ENCODE measurements around the gene FBN1. TPM values are rescaled to one million over a fixed set of nuclear protein-coding genes. Genes with fewer than 3 reads are reported as not detected.
A peak's percentile ranks its signal among the peaks of the same experiment; 100 is the strongest.

Gene FBN1
- total RNA-seq, 4 donors from 2014 or later, result 153 to 266 (median 203) TPM

DNA sequence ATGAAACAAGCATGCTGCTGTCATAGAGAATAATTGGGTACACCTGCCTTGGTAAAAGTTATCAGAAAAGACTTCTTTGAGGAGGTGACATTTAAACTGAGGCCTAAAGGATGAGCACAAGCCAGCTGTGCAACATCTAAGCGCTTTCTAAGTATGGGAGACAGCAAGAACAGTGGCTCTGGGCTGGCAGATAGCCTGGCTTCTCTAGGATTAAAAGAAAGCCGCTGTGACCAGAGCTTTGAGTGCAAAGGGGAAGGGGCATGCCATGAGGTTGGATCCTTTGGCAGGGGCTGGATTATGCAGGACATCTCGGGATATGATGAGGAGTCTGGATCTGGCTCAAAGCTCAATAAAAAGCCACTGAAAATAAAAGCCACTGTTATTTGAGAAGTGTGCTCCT is 99.2 kb downstream of the FBN1 start:
- no peak for TF ChIP-seq POLR2A (IDR thresholded peaks at IDR 0.05)
- no peak for TF ChIP-seq POLR2AphosphoS5 (IDR thresholded peaks at IDR 0.05)
- TF ChIP-seq, protein P1, sequence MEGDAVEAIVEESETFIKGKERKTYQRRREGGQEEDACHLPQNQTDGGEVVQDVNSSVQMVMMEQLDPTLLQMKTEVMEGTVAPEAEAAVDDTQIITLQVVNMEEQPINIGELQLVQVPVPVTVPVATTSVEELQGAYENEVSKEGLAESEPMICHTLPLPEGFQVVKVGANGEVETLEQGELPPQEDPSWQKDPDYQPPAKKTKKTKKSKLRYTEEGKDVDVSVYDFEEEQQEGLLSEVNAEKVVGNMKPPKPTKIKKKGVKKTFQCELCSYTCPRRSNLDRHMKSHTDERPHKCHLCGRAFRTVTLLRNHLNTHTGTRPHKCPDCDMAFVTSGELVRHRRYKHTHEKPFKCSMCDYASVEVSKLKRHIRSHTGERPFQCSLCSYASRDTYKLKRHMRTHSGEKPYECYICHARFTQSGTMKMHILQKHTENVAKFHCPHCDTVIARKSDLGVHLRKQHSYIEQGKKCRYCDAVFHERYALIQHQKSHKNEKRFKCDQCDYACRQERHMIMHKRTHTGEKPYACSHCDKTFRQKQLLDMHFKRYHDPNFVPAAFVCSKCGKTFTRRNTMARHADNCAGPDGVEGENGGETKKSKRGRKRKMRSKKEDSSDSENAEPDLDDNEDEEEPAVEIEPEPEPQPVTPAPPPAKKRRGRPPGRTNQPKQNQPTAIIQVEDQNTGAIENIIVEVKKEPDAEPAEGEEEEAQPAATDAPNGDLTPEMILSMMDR (IDR thresholded peaks at IDR 0.05), result no peak
- no peak for TF ChIP-seq EP300 (IDR thresholded peaks at IDR 0.05)
- no peak for ATAC-seq
- Histone ChIP-seq H3K27ac (peak overlapping the region in 2 of 4 donors; percentile 68 to 69), H3K9me3 (no peaks in the 10 kb centered on the region), H3K4me3 (no peak overlapping the region), H3K4me1 (peaks cover 17 to 91% (median 29%) of the 10 kb centered on the region in 3 donors), H3K27me3 (no peaks in the 10 kb centered on the region), H3K36me3 (no peaks in the 10 kb centered on the region)
- WGBS, 2 donors (ENCODE audit: low coverage in 1 of 2), result 21 to 68% methylated on average over 2 to 3 of the region's 3 CpGs

DNA sequence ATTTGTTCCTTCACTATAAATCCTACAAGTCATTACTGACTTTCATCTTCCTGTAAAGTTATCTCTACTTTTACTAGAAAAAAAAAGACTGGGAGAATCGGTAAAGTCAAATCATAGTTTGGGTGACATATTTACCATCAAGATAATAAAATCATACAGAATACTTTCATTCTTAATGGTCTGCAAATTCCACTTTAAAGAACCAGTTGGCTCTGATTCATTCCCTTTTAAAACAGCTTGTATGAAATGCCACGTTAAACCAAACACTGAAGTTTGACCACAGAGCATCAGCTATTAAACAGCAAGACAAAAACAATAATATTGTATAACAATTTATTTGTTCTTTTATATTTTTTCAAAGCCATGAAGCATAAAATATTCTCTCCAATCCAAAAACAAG is 100.7 kb downstream of the FBN1 start:
- H3K4me1 ChIP-seq, result peaks cover 19 to 93% (median 39%) of the 10 kb centered on the region in 3 donors
- ATAC-seq, result no peak
- WGBS, 2 donors (ENCODE audit: low coverage in 1 of 2), result 26 to 41% methylated on average over 2 of the region's 2 CpGs
- no peaks in the 10 kb centered on the region for H3K9me3 ChIP-seq
- H3K36me3 ChIP-seq, result no peaks in the 10 kb centered on the region
- no peak overlapping the region for H3K27ac ChIP-seq
- no peak overlapping the region for H3K4me3 ChIP-seq
- no peaks in the 10 kb centered on the region for H3K27me3 ChIP-seq
- no peak for TF ChIP-seq EP300 (IDR thresholded peaks at IDR 0.05)
- TF ChIP-seq POLR2A (IDR thresholded peaks at IDR 0.05), result no peak
- TF ChIP-seq POLR2AphosphoS5 (IDR thresholded peaks at IDR 0.05), result no peak
- TF ChIP-seq, protein P1 (IDR thresholded peaks at IDR 0.05), result no peak

DNA sequence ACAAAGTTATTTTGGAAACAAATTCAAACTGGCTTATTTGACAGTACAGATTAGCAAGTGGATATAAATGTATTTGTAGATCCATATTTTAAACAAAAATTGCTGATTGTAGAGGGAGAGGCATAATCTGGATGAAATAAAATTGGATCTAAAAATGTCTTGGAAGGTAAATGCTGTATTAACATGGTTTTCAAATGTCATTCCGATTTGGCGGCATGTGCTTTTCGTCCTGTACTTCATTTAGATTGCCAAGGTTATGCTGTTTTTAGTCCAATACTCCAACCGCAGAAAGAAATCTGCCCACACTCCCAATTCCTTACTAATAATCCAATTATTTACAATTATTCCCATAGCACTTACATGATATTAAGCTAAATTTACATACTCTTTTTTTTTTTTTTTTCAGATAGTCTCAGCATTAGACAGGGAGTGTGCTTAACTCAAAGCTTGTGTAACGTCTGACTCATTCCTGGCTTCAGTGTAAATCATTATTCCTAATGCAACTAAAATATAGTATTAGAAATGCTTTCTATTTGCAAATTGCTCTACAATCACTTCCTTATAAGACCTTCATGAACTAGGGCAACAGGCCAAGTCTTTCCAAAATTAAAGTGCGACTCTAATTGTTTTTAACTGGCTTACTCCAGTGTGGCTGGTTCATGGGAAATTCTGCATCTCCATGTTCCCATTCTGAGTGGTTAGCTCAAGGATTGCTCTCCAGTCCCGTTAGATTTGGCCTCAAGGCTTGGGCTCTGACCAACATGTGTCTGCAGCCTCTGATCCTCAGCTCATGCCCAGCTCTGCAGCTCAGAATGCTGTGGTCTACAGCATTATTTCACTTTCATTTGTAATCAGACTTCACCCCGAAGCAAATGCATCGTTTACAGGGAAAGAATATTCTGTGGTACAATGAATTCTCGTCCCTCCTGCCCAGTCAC is 103.9 kb downstream of the FBN1 start:
- H3K4me3 ChIP-seq, result peak overlapping the region; percentile 3 to 18
- TF ChIP-seq EP300 (IDR thresholded peaks at IDR 0.05) (no peak), POLR2A (IDR thresholded peaks at IDR 0.05) (no peak), POLR2AphosphoS5 (IDR thresholded peaks at IDR 0.05) (no peak)
- TF ChIP-seq, protein P1 (IDR thresholded peaks at IDR 0.05), result no peak
- peak; percentile 69 for ATAC-seq
- peak overlapping the region; percentile 26 to 79 (median 75) for H3K27ac ChIP-seq
- no peaks in the 10 kb centered on the region for H3K9me3 ChIP-seq
- H3K36me3 ChIP-seq, result no peaks in the 10 kb centered on the region
- H3K4me1 ChIP-seq, result peaks cover 28 to 91% (median 40%) of the 10 kb centered on the region in 3 donors
- 13 to 17% methylated on average over 10 of the region's 10 CpGs for WGBS, 2 donors (ENCODE audit: low coverage in 1 of 2)
- H3K27me3 ChIP-seq, result no peaks in the 10 kb centered on the region

DNA sequence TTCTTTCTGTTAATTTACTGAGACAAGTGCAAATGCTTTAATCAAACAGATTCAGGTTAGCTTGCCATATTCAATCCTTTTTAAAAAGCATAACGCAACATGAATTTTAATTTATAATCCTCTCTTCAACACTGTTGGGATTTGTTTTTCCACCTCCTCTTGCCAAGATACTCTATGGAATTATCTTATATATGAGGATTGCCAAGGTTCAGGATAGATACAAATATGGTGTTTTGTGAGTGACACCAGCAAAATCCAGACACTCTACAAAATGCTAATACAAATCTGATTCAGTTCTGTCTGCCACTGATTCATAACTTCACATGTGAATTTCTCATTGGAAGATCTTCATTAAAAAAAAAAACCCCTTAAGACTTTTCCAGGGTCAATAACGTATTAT is 104.8 kb downstream of the FBN1 start:
- H3K4me1 ChIP-seq, result peaks cover 35 to 91% (median 42%) of the 10 kb centered on the region in 3 donors
- H3K27me3 ChIP-seq, result no peaks in the 10 kb centered on the region
- no peaks in the 10 kb centered on the region for H3K9me3 ChIP-seq
- no peaks in the 10 kb centered on the region for H3K36me3 ChIP-seq
- 52 to 58% methylated on average over 2 of the region's 2 CpGs for WGBS, 2 donors (ENCODE audit: low coverage in 1 of 2)
- H3K27ac ChIP-seq, result peak overlapping the region; percentile 29 to 79 (median 75)
- H3K4me3 ChIP-seq, result no peak overlapping the region
- no peak for ATAC-seq
- no peak for TF ChIP-seq EP300 (IDR thresholded peaks at IDR 0.05)
- TF ChIP-seq, protein P1 (IDR thresholded peaks at IDR 0.05), result no peak
- no peak for TF ChIP-seq POLR2A (IDR thresholded peaks at IDR 0.05)

DNA sequence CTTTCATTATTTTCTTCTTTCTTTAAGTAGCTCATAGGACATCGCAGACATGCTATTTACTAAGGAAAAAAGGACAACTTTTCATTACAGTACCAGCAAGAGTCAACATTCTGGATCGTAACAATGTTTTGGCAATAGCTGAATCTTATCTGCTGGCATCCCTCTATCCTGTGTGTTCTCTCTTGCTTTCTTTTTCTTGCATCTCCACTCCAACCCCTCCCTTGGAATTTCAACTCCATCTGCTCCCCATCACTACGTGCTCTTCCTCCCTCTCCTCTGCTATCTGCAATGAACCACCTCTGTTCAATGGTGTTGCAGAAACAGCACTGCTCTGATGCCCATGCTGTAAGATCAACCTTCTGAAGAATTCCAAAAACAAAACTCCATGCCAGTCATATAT is 106.6 kb downstream of the FBN1 start:
- Histone ChIP-seq H3K4me3 (no peak overlapping the region), H3K4me1 (peaks cover 45 to 91% (median 54%) of the 10 kb centered on the region in 3 donors), H3K27ac (peak overlapping the region; percentile 36 to 75 (median 60)), H3K9me3 (no peaks in the 10 kb centered on the region), H3K27me3 (no peaks in the 10 kb centered on the region), H3K36me3 (no peaks in the 10 kb centered on the region)
- no peak for TF ChIP-seq POLR2AphosphoS5 (IDR thresholded peaks at IDR 0.05)
- TF ChIP-seq, protein P1 (IDR thresholded peaks at IDR 0.05), result no peak
- no peak for TF ChIP-seq POLR2A (IDR thresholded peaks at IDR 0.05)
- TF ChIP-seq EP300 (IDR thresholded peaks at IDR 0.05), result no peak
- 54 to 63% methylated on average over 3 of the region's 3 CpGs for WGBS, 2 donors (ENCODE audit: low coverage in 1 of 2)
- ATAC-seq, result no peak
